ENCODE results near the gene SERPINB3. TPM values are rescaled to one million over a fixed set of nuclear protein-coding genes. Genes with fewer than 3 reads are reported as not detected.
"Not testable (repeated sequence)": the region's sequence is repeated elsewhere in the genome, so short reads cannot be mapped to it uniquely, and the experiment has no call there.

SERPINB3 gene
- total RNA-seq, 4 donors from 2014 or later, result not detected

DNA sequence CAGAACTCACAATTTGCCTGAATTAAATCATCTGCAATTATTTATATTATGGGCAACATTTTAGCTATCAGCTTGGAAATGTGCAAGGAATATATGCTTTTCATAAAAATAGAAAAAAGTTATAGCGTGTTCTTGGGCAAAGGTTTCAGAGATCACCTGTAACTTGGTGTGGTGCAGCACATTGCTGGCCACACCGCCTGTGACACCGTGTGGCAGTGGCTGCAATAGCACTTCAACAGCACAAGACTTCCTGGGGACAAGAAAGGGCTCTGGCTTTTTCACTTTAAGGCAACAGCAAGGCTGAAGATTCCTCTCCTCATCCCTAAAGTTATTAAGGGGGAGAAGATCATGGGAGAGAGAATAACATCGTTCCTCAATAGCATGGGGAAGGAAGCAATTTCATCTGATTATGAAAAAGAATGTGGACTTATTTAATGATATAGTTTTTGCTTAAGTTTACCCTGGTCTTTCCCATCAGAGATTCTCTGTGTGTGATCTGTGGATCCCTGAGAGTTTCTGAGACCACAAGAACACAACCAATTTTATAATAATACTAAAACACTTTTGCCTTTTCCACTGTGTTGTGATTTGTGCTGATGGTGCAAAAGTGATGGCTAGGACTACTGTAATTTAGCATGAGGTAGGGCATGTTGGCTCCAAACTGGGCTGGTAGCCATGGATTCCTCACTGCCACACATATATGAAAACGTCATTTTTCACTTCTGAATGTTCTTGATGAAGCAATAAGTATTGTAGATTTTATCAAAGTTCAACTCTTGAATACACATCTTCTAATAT lies 15.0 kb upstream of the SERPINB3 start:
- Histone ChIP-seq H3K27me3 (no peaks in the 10 kb centered on the region), H3K4me1 (no peaks in the 10 kb centered on the region), H3K27ac (no peak overlapping the region), H3K4me3 (no peak overlapping the region), H3K9me3 (no peaks in the 10 kb centered on the region), H3K36me3 (no peaks in the 10 kb centered on the region)
- in situ Hi-C loops (cut with MboI; ENCODE audit: low pct_ligation_motif_present in 1 of 4, low pct_unique_long_range_greater_than_20kb in 1 of 4, low sequenced_read_pairs in 3 of 4), result no loop called here
- intact Hi-C loops (cut with DNase I; ENCODE audit: low total_unique reads), result loop anchor here (2.0 kb wide), 1 partner anchor 52 kb away; no protein-coding TSS in a partner anchor
- DNase-seq, result no peak
- WGBS, 2 donors (ENCODE audit: low coverage in 1 of 2), result 22 to 28% methylated on average over 5 of the region's 5 CpGs
- no peak for TF ChIP-seq POLR2A (IDR thresholded peaks at IDR 0.05)
- TF ChIP-seq, protein P1, sequence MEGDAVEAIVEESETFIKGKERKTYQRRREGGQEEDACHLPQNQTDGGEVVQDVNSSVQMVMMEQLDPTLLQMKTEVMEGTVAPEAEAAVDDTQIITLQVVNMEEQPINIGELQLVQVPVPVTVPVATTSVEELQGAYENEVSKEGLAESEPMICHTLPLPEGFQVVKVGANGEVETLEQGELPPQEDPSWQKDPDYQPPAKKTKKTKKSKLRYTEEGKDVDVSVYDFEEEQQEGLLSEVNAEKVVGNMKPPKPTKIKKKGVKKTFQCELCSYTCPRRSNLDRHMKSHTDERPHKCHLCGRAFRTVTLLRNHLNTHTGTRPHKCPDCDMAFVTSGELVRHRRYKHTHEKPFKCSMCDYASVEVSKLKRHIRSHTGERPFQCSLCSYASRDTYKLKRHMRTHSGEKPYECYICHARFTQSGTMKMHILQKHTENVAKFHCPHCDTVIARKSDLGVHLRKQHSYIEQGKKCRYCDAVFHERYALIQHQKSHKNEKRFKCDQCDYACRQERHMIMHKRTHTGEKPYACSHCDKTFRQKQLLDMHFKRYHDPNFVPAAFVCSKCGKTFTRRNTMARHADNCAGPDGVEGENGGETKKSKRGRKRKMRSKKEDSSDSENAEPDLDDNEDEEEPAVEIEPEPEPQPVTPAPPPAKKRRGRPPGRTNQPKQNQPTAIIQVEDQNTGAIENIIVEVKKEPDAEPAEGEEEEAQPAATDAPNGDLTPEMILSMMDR (IDR thresholded peaks at IDR 0.05), result peak in 1 of 5 experiments; percentile 5
- no peak for TF ChIP-seq POLR2AphosphoS5 (IDR thresholded peaks at IDR 0.05)
- TF ChIP-seq EP300 (IDR thresholded peaks at IDR 0.05; ENCODE audit: low read depth), result no peak

DNA sequence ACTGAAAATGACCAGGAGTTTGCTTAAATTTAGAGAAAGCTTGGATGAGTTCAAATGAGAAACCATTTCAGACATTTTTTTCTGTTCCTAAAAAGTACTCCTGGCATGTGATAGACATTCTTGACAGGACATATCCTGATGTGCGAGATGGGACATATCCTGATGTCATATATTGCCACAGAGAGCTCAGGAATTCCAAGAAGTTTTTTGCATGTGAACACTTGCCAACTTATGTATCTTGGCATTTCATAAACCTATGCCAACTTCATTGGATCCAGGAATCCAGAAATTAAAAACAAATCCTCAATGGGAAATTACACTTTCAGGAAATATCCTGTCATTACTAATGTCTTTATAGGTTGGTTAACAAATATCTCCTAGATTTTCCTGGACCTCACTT lies 2.9 kb upstream of the SERPINB3 start:
- Histone ChIP-seq H3K27me3 (no peaks in the 10 kb centered on the region), H3K36me3 (no peaks in the 10 kb centered on the region), H3K9me3 (no peaks in the 10 kb centered on the region), H3K4me1 (no peaks in the 10 kb centered on the region), H3K4me3 (no peak overlapping the region), H3K27ac (no peak overlapping the region)
- TF ChIP-seq POLR2A (IDR thresholded peaks at IDR 0.05) (no peak), EP300 (IDR thresholded peaks at IDR 0.05; ENCODE audit: low read depth) (no peak), POLR2AphosphoS5 (IDR thresholded peaks at IDR 0.05) (no peak)
- TF ChIP-seq, protein P1 (IDR thresholded peaks at IDR 0.05), result no peak
- DNase-seq, result no peak
- in situ Hi-C loops (cut with MboI; ENCODE audit: low pct_ligation_motif_present in 1 of 4, low pct_unique_long_range_greater_than_20kb in 1 of 4, low sequenced_read_pairs in 3 of 4) (no loop called here), intact Hi-C loops (cut with DNase I; ENCODE audit: low total_unique reads) (no loop called here)
- WGBS, 2 donors (ENCODE audit: low coverage in 1 of 2), result 75 to 81% methylated on average over 1 of the region's 1 CpG

DNA sequence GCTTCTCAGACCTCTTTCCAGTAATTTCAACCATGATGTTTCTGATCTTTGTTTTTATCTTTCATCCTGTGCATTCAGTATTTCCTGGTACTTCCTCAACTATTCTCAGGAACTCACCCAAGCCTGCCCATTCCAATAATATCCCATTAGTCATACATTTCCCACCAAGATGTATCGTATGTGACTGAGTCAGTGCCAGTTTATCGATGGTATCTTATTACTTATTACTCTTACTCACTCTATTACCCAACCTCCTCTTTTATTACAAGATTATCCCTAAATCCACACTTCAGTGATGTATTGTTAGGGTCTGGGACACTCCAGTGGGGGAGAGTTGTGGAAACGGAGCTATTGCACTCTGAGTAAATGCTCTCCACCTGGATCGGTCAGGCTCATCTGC lies 2.8 kb downstream of the SERPINB3 start:
- H3K27me3 ChIP-seq; intact Hi-C loops (cut with DNase I; ENCODE audit: low total_unique reads); H3K36me3 ChIP-seq; in situ Hi-C loops (cut with MboI; ENCODE audit: low pct_ligation_motif_present in 1 of 4, low pct_unique_long_range_greater_than_20kb in 1 of 4, low sequenced_read_pairs in 3 of 4); H3K4me1 ChIP-seq; H3K9me3 ChIP-seq; H3K27ac ChIP-seq; DNase-seq; H3K4me3 ChIP-seq: not testable (repeated sequence)
- whole genome bisulfite sequencing, 2 donors (ENCODE audit: low coverage in 1 of 2), result 90% methylated on average over 2 to 4 of the region's 4 CpGs

DNA sequence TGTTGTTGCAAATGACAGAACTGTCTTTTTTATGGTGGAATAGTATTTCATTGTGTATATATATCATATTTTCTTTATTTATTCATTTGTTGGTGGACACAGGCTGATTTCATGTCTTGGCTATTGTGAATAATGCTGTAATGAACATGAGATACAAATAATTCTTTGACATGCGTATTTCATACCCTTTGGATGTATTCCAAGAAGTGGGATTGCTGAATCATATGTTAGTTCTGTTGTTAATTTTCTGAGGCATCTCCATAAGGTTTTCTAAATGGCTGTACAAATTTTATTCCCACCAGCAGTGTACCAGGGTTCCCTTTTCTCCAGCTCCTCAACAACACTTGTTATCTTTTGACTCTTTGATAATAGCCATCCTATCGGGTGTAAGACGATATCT lies 11.4 kb downstream of the SERPINB3 start:
- DNase-seq; H3K27ac ChIP-seq; in situ Hi-C loops (cut with MboI; ENCODE audit: low pct_ligation_motif_present in 1 of 4, low pct_unique_long_range_greater_than_20kb in 1 of 4, low sequenced_read_pairs in 3 of 4); H3K4me1 ChIP-seq; intact Hi-C loops (cut with DNase I; ENCODE audit: low total_unique reads); H3K9me3 ChIP-seq; H3K36me3 ChIP-seq; H3K4me3 ChIP-seq; H3K27me3 ChIP-seq: not testable (repeated sequence)
- 81 to 89% methylated on average over 3 of the region's 3 CpGs for WGBS, 2 donors (ENCODE audit: low coverage in 1 of 2)

DNA sequence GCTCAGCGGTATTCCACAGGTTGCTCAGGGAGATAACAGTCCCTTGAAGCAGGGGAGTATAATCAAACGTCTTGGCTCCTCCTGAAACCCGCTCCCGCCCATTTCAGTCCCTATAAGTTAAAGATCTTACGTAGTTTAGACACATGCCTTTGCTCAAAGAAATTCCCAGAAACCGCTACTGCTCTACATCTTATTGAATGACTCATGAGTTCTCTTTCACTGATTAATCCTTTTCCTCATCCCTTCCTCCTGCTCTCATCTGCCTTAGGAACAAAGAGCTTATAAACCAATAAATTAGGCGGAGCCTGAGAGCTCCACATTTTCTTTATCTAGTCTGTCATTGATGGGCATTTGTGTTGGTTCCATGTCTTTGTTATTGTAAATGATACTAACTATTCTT lies 13.5 kb downstream of the SERPINB3 start:
- Histone ChIP-seq H3K4me1 (no peaks in the 10 kb centered on the region), H3K4me3 (no peak overlapping the region), H3K27me3 (no peaks in the 10 kb centered on the region), H3K36me3 (no peaks in the 10 kb centered on the region), H3K9me3 (no peaks in the 10 kb centered on the region), H3K27ac (no peak overlapping the region)
- 61 to 64% methylated on average over 6 to 7 of the region's 7 CpGs for WGBS, 2 donors (ENCODE audit: low coverage in 1 of 2)
- intact Hi-C loops (cut with DNase I; ENCODE audit: low total_unique reads) (no loop called here), in situ Hi-C loops (cut with MboI; ENCODE audit: low pct_ligation_motif_present in 1 of 4, low pct_unique_long_range_greater_than_20kb in 1 of 4, low sequenced_read_pairs in 3 of 4) (no loop called here)
- DNase-seq, result no peak
- TF ChIP-seq, protein P1 (IDR thresholded peaks at IDR 0.05), result no peak
- TF ChIP-seq POLR2A (IDR thresholded peaks at IDR 0.05), result no peak
- TF ChIP-seq EP300 (IDR thresholded peaks at IDR 0.05; ENCODE audit: low read depth), result no peak
- no peak for TF ChIP-seq POLR2AphosphoS5 (IDR thresholded peaks at IDR 0.05)

Data from transverse colon (tissue), 4 donors.